ENCODE data around the gene ETFA. TPM values are rescaled to one million over a fixed set of nuclear protein-coding genes. Genes with fewer than 3 reads are reported as not detected.

The ETFA gene
- total RNA-seq, 1 donor from 2014 or later: 511 TPM

DNA sequence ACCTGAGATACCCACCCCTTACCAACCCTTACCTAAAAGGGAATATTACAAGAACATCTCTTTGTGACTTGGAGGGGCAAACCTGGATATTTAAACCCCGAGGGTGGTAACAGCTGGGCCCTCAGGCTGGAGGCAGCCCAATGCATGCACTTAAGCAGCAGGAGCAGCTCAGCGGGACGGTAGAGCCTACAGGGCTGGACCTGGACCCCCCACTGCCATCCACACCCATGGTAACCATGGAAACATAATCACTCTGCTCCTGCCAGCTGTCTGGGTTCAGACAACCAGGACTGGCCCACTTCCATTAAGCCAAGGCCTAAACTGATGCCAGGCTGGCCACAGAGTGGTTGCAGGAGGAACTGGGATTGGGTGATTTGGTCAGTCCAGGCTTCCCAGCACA is 52.8 kb downstream of the ETFA start:
- intact Hi-C loops (cut with micrococcal nuclease): no loop called here
- Histone ChIP-seq H3K9me3 (replicated peaks) (peaks cover 15% of the 10 kb centered on the region), H3K27me3 (ENCODE audit: low read depth) (no peaks in the 10 kb centered on the region), H3K36me3 (peaks cover 54% of the 10 kb centered on the region), H3K4me1 (peaks cover 4% of the 10 kb centered on the region), H3K4me3 (no peak overlapping the region), H3K27ac (replicated peaks) (no peak overlapping the region)
- no peak for DNase-seq
- TF ChIP-seq, protein P1, sequence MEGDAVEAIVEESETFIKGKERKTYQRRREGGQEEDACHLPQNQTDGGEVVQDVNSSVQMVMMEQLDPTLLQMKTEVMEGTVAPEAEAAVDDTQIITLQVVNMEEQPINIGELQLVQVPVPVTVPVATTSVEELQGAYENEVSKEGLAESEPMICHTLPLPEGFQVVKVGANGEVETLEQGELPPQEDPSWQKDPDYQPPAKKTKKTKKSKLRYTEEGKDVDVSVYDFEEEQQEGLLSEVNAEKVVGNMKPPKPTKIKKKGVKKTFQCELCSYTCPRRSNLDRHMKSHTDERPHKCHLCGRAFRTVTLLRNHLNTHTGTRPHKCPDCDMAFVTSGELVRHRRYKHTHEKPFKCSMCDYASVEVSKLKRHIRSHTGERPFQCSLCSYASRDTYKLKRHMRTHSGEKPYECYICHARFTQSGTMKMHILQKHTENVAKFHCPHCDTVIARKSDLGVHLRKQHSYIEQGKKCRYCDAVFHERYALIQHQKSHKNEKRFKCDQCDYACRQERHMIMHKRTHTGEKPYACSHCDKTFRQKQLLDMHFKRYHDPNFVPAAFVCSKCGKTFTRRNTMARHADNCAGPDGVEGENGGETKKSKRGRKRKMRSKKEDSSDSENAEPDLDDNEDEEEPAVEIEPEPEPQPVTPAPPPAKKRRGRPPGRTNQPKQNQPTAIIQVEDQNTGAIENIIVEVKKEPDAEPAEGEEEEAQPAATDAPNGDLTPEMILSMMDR (IDR thresholded peaks at IDR 0.05; ENCODE audit: borderline replicate concordance): no peak

DNA sequence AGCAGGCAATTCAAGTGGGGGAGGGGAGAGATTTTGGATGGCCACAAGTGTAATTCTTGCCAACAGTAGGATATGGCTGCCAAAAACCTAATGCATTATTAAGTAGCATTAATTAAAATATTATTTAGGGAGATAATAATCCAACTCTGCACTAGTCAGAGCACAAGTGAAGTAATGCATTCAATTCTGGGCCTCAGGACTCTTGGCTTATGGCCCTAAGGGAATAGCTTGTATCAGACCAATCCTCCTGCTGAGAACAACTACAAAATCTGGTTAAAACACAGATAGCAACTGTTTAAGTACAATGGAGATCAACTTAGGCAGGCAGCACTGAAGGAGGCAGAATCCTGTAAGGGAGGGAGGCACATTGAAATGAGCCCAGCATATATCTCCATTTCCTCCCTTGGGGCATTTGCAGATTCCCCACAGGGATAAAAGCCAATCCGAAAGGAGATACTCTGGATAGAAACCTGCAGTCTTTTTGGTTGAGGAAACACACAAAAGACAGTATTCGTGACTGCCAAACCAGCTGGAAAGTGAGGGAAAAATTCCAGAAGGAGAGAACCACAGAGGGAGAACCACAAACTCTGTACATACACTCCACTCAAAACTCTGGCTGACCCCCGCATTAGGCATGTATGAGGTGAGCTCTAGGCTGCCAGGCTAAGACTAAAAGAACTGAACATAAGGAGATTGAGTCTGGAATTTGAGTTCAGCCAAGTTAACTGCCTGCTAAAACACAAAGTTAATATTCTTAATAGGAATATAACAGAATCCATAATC is 57.4 kb downstream of the ETFA start:
- Histone ChIP-seq H3K4me1 (peaks cover 4% of the 10 kb centered on the region), H3K36me3 (peaks cover 11% of the 10 kb centered on the region), H3K27me3 (ENCODE audit: low read depth) (no peaks in the 10 kb centered on the region), H3K27ac (replicated peaks) (no peak overlapping the region), H3K9me3 (replicated peaks) (peaks cover 5% of the 10 kb centered on the region), H3K4me3 (no peak overlapping the region)
- no peak for DNase-seq
- TF ChIP-seq, protein P1 (IDR thresholded peaks at IDR 0.05; ENCODE audit: borderline replicate concordance): no peak
- intact Hi-C loops (cut with micrococcal nuclease): no loop called here

DNA sequence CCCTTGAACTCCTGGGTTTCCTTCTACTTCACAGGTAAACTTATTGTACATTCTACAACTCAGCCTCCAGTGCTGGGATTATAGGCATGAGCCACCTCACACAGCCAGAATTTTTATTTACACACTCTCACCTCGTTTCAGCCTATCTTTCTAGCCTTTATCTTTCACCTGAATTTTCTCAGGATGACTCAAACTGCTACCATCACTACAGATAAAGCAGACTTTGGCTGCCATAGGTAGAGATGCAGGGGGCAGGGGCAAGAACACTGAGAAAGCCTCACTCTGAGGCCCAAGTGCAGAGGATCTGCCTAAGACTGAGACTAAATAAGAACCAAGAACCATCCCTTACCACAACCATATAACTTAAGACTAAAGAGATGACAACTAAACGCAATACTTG is 59.0 kb downstream of the ETFA start:
- no peaks in the 10 kb centered on the region for H3K36me3 ChIP-seq
- H3K27ac ChIP-seq (replicated peaks): no peak overlapping the region
- TF ChIP-seq, protein P1 (IDR thresholded peaks at IDR 0.05; ENCODE audit: borderline replicate concordance): no peak
- intact Hi-C loops (cut with micrococcal nuclease): no loop called here
- no peaks in the 10 kb centered on the region for H3K9me3 ChIP-seq (replicated peaks)
- H3K27me3 ChIP-seq (ENCODE audit: low read depth): no peaks in the 10 kb centered on the region
- peaks cover 4% of the 10 kb centered on the region for H3K4me1 ChIP-seq
- no peak overlapping the region for H3K4me3 ChIP-seq
- DNase-seq: no peak

DNA sequence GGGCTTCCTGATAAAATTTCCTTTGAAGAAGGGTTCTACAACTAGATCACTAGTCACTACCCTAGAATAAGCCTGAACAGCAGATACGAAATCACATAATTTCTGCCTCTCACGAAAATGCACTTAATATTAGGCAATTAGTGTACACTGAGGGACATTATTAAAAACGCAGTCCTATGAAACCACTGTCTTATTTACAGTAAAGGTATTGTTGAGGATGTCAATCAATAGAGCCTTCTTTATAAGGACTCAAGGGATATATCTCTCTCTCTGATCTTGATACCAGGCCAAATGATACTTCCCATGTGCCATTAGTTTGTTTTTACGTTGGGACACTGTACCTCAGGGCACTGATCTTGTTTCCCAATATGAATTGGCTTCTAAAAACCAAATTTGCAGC is 59.6 kb downstream of the ETFA start:
- intact Hi-C loops (cut with micrococcal nuclease): no loop called here
- H3K27ac ChIP-seq (replicated peaks): no peak overlapping the region
- no peaks in the 10 kb centered on the region for H3K27me3 ChIP-seq (ENCODE audit: low read depth)
- no peak for DNase-seq
- TF ChIP-seq, protein P1 (IDR thresholded peaks at IDR 0.05; ENCODE audit: borderline replicate concordance): no peak
- no peaks in the 10 kb centered on the region for H3K9me3 ChIP-seq (replicated peaks)
- H3K36me3 ChIP-seq: no peaks in the 10 kb centered on the region
- peaks cover 4% of the 10 kb centered on the region for H3K4me1 ChIP-seq
- no peak overlapping the region for H3K4me3 ChIP-seq

DNA sequence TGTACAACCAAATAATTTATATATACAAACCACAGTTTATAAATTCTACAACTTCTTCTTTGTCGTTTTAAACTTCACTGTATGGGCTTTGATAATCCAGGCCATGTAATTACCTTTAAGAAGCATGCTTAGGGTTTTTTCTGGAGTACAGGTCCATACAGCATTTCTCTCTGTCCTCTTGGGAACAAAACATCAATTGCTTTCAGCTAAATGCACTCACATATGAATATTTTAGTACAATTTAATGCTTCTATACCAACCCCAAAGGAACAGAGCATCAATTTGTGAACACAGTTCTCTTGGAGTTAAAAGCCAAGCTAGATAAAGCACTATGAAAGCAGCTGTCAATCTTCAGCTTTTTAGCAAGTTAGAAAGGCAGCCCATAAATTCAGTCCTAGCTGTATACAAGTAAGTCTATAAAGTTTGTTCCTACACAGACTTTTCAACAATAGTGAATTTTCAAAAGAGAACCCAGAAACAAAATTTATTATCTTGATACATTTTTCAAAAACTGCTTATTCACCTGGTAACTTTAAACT is 66.1 kb downstream of the ETFA start:
- peaks cover 12% of the 10 kb centered on the region for H3K36me3 ChIP-seq
- no peaks in the 10 kb centered on the region for H3K4me1 ChIP-seq
- TF ChIP-seq, protein P1 (IDR thresholded peaks at IDR 0.05; ENCODE audit: borderline replicate concordance): no peak
- no peaks in the 10 kb centered on the region for H3K27me3 ChIP-seq (ENCODE audit: low read depth)
- intact Hi-C loops (cut with micrococcal nuclease): no loop called here
- DNase-seq: no peak
- no peak overlapping the region for H3K27ac ChIP-seq (replicated peaks)
- H3K4me3 ChIP-seq: no peak overlapping the region
- H3K9me3 ChIP-seq (replicated peaks): no peaks in the 10 kb centered on the region

All from left ventricle myocardium inferior (tissue), 1 donor.